Kidney capillary endothelial cell (primary cell): ENCODE measurements around the gene TOR1AIP2.

Source experiments
- DNase-seq: peaks from one replicate; pipeline ENCODE4 v3.0.0-alpha.2; 2018; ENCODE audit warnings: low spot score

Gene TOR1AIP2

DNA sequence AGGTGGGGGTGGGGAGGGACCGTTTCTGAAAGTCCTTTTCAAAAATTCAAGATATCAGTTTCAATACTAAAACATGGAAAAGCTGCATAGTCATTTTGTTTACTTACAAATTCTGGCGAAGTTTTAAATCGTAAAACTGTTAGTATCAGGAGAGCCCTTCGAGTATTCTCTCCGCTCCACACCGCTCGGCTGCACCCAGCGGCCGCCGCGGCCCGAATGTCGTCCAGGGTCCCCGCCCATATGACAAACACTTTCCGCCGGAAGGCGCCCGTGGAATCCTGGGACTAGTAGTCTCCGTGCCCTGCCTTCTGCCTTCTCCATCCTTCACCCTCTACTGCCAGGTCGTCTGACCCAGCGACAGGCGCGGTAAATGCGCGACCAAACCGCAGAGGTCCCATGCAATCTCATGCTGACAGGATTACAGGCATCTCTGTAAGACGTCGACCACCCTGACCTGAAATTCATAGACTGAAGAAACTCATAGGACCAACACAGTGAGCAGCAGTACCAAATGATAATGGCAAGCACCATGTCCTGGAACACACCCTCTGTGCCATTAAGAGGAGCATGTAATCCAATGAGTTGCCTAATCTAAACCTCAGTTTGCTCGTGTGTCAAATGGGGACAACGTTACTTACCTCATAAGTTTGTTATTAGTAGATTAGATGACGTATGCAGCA, at the start of gene TOR1AIP2:
TSS of gene TOR1AIP2 (minus strand) at position 218 of the 680 bp plus-strand sequence. CDS start 25,138 bp downstream, outside the sequence.
- DNase-seq: peak; percentile 80

DNA sequence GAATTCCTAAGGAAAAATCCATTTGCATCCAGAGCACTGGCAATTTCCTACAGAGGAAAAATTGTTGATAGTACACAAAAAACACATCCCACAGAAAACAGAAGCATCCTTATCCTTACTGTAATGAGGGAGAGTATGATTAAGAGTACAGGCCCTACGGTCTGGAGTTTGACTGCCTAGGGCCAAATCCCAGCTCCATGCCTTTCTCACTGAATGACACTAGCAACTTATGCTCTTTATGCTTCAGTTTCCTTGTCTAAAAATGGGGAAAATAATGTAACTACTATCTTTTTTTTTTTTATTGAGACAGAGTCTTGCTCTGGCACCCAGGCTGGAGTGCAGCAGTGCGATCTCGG, 49.2 kb upstream of the TOR1AIP2 start:
- DNase-seq: no peak

DNA sequence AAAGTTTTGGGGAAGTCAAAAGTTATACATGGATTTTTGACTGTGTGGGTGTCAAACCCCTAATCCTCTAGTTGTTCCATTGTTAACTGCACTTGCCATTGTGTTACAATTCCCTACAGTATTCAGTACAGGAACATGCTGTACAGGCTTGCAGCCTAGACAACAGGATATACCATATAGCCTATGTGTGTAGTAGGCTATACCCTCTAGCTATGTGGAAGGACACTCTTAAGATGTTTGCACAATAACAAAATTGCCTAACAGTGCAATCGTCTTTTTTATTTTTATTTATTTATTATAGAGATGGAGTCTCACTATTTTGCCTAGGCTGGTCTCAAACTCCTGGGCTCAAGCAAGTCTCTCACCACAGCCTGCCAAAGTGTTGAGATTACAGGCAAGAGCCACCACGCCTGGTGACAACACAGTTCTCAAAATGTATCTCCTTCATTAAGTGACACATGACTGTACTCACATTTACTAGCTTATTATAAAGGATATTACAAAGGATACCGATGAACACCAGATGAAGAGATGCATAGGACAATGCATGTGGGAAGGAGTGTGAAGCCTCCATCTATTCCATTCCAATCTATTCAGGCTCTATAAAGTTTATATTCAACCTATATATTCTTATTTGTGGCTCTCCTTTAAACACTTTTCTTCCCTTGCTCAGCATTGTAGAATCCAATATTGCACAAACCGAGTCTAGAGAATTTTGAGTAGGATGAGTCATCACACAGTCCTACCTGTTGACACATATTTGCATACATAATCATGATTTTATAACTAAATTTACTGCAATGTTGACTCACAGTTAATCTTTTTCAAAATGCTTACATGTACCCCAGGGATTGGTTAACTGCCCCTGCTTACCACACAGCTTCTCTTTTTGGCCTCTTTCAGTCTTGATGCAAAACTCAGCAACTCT, 48.6 kb upstream of the TOR1AIP2 start:
- DNase-seq: no peak

DNA sequence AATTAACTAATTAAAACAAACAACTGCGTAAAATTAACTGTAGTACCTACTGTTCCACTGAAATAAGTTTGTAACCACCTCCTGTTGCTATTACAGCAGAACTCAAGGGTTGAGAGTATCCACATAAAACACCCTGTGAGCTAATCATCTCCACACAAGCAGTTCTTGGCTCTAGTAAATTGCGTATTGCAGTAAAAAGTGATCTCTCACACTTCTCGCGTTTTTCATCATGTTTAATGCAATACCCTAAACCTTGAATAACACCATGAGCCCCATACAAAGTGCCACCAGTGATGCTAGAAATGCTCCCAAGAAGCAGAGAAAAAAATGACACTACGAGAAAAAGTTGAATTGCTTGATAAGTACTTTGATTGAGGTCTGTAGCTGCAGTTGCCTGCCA, 47.7 kb upstream of the TOR1AIP2 start:
- no peak for DNase-seq

DNA sequence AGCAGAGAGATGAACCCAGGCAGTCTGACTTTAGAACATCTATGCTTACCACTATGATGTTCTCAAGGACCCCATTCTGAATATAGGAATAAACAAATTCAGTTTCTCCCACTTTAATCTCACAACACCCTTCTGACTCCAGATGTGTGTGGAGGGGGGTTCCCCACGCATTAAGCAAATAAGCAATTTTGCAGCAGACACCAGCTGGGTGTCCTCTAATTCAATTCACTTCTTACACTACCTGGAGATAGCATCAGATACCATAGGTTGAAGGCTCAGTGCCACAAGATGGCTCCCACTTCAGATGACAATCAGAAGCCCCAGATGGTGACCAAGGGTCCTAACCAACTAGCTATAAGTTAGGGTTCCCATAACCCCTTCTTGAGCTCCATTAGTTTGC, 46.7 kb upstream of the TOR1AIP2 start:
- DNase-seq: no peak

DNA sequence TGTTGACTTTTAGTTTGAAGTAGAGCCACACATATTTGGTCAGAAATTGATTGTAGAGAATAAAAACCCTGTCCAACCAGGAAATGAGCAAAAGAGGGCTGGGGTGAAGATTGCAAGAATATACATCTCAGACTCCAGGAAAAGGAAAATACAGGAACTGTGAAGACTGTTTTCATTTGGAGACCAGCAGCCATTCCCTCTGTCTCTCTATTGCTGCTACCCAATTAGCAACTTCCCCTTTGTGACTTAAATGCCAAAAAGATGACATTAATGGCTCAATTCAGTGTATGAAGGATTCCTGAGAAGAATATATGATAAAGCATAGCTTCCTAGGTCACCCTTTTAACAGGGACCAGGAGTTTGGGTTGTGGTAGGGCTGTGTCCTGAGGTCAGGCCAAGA, 45.4 kb upstream of the TOR1AIP2 start:
- no peak for DNase-seq

DNA sequence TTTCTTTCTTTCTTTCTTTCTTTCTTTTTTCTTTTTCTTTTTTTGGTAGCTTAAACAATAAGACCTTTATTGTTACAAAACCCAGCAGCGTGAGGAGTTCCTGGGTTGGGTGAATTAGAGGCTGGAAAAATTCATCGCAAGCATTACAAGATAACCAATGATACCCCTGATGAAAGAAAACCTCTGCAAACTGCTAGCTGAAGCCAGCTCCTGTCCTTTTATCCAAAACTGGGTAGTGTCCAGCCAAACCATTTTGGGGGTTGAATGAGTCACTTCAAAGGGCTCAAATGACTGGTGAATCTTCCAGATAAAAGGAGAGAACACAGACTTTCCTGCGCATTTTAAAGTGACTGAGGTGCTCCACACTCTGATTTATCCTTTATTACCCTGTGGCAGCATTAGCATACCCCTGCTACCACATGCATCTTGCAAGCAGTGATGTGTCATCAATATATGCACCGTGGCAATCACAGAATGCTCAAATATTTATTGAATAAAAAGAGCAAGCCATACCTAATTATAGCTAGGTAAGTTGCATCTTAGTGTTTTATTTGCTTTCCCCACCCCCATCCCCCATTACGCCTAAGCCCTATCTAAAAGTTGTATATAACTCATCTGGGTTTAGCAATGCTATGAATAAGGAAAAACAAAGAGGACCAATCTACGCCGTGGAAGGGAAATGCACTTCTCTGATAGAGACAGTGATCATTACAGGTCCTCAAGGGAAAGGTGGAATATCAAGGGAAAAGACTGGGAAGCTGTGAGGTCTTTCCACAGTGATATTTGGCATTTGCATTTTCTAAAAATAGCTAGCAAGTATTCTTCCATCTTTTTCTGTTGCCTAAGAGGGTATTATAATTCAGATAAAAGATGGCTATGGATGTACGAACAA, 44.6 kb upstream of the TOR1AIP2 start:
- no peak for DNase-seq

DNA sequence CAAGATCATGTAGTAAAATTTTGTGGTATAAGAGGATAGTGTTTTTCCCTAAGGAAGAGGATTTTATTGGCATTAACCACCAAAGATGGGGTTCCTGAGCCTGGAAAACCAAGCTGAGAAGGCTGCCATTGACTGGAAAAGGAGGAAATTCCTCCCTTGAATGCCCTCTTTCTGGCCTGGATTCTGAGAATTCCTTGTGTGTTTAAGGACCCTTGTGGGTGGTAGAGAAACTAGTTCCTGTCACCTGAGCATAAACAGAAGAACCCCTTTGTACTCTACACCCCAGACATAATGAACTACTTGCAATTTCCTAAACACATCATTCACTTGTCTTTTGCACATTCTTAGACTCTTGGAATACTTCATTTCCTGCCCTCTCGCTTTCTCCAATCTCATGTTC, 43.9 kb upstream of the TOR1AIP2 start:
- no peak for DNase-seq

DNA sequence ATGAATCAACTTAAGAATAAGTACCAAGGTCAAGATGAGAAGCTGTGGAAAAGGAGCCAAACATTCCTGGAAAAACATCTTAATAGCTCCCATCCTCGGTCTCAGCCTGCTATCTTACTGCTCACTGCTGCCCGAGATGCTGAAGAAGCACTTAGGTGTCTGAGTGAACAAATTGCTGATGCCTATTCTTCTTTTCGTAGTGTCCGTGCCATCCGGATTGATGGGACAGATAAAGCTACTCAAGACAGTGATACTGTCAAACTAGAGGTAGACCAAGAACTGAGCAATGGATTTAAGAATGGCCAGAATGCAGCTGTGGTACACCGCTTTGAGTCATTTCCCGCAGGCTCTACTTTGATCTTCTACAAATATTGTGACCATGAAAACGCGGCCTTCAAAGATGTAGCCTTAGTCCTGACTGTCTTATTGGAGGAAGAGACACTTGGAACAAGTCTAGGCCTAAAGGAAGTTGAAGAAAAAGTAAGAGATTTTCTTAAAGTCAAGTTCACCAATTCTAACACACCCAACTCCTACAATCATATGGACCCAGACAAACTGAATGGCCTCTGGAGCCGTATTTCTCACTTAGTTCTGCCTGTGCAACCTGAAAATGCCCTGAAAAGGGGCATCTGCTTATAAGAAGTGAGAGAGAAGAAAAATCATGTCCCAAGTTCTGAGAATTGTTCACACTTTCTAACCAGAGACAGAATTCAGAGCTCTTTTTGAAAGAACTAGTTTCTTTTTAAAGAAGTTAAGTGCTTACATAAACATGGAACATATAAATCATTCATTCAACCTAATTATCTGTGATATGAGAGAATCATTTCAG, 40.2 kb upstream of the TOR1AIP2 start:
- no peak for DNase-seq

DNA sequence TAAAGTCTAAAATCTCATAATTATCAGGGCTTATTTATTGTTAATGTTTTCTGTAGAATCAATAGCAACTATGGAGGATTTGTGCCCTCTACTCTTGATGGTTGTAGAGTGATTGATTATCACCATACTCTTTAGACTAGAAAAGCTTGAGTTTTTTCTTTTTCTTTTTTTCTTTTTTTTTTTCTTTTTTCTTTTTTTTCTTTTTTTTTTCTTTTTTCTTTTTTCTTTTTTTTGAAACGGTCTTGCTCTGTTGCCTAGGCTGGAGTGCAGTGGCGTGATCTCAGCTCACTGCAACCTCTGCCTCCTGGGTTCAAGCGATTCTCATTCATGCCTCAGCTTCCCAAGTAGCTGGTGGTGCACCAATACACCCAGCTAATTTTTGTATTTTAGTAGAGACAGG, 34.2 kb upstream of the TOR1AIP2 start:
- DNase-seq: no peak

DNA sequence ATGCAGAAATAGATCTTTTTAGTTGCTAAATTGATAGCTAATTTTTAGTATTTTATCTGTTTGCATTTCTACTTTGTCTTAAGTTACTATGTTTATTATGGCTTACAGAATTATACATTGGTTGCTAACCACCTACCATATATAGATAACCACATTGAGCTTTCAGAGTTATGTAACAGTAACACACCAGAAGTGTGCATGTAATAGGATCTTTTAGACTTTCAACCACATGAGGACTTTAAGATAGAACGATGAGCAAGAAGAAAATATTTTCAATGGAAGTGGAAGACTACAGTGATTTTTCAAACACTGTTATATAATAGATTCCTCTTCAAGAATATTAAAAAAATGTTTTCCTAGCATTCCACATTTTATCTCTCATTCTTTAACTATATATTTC, 33.3 kb upstream of the TOR1AIP2 start:
- no peak for DNase-seq

DNA sequence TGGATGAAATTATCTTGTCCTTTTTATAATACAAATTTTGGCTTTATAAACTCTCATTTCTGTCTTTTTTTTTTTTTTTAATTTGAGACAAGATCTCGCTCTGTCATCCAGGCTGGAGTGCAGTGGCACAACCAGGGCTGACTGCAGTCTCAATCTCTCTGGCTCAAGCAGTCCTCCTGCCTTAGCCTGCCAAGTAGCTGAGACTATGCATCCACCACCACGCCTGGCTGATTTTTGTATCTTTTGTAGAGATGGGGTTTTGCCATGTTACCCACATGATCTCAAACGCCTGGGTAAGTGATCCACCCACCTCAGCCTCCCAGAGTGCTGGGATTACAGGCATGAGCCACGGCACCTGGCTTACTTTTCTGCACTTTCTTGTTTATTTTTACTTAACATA, 12.0 kb upstream of the TOR1AIP2 start:
- no peak for DNase-seq

DNA sequence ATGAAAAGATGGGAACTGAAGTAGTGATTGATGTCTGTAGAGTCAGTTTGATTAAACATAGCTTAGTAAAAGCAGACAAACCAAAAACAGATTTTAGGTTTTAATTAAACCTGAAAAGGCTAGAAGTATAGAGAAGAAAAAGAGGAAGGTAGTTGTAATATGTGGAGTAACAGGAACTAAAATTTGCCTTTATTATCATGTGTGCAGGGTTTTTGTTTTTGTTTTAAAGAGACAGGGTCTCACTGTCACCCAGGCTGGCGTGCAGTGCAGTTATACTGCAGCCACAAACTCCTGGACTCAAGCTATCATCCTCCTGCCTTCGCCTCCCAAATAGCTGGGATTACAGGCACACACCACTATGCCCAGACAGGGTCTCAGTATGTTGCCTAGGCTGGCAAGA, 10.5 kb upstream of the TOR1AIP2 start:
- no peak for DNase-seq

DNA sequence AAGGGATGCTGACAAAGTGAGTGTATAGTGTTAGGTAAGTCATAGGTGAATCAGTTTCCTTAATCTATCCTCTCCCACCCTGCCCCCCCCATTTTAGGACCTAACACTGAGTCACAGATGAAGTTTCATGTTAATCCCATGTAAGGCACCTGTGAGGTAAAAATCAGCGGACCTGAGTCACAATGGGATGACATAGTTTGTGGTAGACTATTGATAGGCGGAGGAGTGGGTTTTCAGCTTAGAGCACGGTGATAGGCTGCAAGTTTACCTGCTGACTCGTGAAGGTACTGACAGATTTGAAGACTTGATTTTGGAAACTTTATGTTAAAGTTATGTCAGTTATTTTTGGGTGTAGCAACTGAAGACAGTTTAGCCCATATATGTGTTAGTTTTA, 6.1 kb upstream of the TOR1AIP2 start:
- peak; percentile 21 for DNase-seq

DNA sequence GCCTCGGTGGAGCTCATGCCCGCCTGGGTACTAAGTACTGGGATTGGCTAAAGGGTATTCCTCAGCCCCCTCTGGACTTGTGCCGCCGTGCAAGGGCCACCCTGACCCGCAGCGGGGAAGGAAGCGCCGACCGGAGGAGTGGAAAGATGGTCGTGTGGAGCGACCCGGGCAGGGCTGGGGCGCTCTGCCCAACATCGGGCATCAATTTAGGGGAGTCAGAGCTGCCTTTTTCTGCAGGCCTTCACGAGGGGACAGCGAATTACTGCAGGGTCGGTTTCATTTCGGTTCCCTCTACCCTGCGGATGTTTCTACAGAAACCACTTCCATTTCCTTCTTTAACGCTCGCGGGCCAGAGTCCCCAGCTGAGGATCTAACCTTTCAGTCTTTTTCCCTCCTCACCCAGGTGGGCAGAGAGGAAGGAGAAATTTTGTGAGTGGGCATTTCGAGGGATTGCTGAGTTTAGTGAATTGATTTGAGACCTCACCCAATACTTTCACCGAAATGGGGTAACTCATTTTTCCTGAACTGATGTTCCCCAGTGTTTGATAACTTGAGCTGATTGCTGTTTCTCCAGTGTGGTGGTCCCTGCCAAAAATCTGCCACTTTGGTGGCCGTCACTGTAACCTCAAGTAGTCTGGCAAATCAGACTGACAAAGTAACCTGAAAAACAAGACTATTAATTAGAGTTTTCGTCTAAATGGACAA, 5.6 kb upstream of the TOR1AIP2 start:
- no peak for DNase-seq

DNA sequence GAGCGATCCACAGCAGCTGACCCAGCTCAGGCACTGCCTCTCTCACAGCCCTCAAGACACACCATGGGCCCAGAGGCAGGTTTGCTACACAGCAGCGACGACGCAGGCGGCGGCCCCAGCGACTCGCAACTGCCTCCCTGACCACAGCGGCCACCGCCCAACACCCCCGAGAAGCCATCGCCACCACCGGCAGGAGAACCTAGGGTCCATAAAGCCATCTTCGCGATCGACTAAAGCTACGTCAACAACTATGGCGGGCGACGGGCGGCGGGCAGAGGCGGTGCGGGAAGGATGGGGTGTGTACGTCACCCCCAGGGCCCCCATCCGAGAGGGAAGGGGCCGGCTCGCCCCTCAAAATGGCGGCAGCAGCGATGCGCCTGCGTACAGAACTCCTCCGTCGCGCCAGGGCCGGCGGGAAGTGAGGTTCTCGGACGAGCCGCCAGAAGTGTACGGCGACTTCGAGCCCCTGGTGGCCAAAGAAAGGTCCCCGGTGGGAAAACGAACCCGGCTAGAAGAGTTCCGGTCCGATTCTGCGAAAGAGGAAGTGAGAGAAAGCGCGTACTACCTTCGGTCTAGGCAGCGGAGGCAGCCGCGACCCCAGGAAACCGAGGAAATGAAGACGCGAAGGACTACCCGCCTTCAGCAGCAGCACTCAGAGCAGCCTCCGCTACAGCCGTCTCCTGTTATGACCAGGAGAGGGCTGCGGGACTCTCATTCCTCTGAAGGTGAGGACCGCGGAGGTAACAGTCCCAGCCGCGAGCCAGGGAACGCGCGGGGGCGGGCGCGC, 4.8 kb upstream of the TOR1AIP2 start, which contains the start of gene TOR1AIP1:
TSS of gene TOR1AIP1 (plus strand) at position 33 of the 787 bp plus-strand sequence. CDS start at position 251, 218 bp downstream.
- peak; percentile 96 for DNase-seq

DNA sequence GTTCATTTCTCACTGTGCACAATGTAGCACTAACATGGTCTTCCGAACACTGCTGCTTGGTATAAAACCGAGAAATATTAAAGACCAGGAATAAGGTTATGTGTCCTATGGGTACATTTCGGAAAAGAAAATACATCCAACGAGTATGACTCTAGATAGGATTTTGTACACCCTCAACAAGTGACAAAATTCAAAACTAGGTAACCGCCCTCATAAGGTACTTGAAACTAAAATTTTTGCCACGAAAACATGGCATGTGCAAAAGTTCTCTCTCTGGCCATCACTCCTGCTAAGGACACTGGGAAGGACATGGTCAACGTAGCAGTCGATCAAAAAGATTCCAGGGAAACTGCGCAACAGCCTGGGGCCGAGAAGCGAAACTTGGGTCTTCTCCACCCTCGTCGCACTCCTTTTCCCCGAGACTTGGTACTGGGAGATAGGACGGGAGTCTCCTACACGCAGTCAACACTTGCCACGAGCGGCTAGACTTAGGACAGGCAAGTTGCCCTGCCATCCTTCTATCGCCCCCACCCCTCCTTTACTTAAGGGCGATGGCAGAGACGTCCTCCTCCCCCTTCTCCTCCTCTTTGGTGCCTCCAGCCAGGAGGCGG, 4.1 kb upstream of the TOR1AIP2 start:
- DNase-seq: peak; percentile 63

DNA sequence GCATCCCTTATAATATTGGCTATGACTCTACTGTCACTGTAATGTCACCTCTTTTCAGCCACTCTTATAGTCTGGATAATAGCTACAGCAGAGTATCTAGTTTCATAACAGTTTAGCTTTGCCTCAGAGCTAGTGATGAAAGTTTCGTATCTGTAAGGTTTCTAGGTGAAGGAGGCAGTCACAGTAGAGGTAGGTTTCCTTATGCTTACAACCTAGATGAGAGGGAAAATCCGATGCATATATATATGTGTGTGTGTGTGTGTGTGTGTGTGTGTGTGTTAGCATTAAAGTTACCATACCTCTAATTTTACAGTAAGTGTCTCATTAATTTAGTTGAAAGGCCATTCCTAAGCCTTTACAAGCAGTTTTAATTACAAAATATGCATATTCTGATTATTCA, 2.2 kb upstream of the TOR1AIP2 start:
- DNase-seq: no peak

DNA sequence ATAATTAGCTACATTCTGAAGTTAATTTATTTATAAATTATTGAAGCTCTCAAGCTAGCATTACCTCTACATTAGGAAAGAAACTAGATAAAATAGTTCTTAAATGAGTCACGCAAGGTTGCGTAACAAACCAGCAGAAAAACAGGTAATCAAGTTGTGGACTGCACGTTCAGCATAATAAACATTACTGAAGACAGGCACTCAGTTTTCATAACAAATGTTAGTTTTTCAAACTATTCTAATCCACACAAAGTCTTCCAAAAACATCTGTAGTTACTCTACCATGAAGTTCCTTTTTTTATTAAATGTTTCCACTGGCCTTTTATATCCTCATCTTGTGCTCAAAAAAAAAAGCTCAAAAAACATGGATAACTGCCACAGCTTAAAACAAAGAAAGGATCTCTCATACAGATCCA, 1.3 kb downstream of the TOR1AIP2 start:
- DNase-seq: no peak
